Esophagus squamous epithelium (tissue), 5 donors: ENCODE data around the gene POMC. TPM values are rescaled to one million over a fixed set of nuclear protein-coding genes. Genes with fewer than 3 reads are reported as not detected.

Experiments
- DNase-seq: peaks from one replicate; lab custom pipeline; 2025; lab: John Stamatoyannopoulos, UW
- H3K27ac ChIP-seq, 4 donors: fragments of 200-600 bp; sonication (generic); one replicate each; pipeline ENCODE4 v1.5.1; 2016 to 2019; ENCODE audit warnings: mild to moderate bottlenecking in 1 of 4
- H3K27me3 ChIP-seq, 4 donors: fragments of 200-600 bp; sonication (generic); 1 replicate in 3 of 4; 2 replicates in 1 of 4; pipeline versions ENCODE4 v1.5.1 to v1.6.0; 2017 to 2021; ENCODE audit warnings: antibody characterized with exemption in 1 of 4
- H3K36me3 ChIP-seq, 3 donors: fragments of 200-600 bp; sonication (generic); one replicate each; pipeline ENCODE4 v1.5.1; 2016 to 2019
- H3K4me1 ChIP-seq, 3 donors: fragments of 200-600 bp; sonication (generic); one replicate each; pipeline ENCODE4 v1.5.1; 2017 to 2019
- H3K4me3 ChIP-seq, 4 donors: fragments of 200-600 bp; sonication (generic); 1 replicate in 3 of 4; 2 replicates in 1 of 4; pipeline ENCODE4 v1.5.1; 2016 to 2019; ENCODE audit warnings: mild to moderate bottlenecking in 2 of 4, moderate library complexity in 1 of 4
- H3K9me3 ChIP-seq, 3 donors: fragments of 200-600 bp; sonication (generic); one replicate each; pipeline ENCODE4 v1.5.1; 2016 to 2019
- POLR2A ChIP-seq, 4 donors: fragments of 450-650 bp; IDR thresholded peaks; one replicate each; pipeline ENCODE4 v1.6.1; 2017; ENCODE audit warnings: antibody characterized with exemption in 4 of 4, mild to moderate bottlenecking in 4 of 4, moderate library complexity in 3 of 4
- WGBS, 2 donors: methylation state at CpG; one replicate each; pipeline ENCODE4 v1.1.5; 2018; 5-methylcytosine and 5-hydroxymethylcytosine counted together
- intact Hi-C: fragments of 100-400 bp; cut with DNase I; formaldehyde crosslinking; loops from one replicate; pipeline ENCODE4 v1.15.0; 2022
- total RNA-seq, 4 donors: library from RNA; depleted of rRNA; stranded (reverse); fragments of >200 nt; gene quantifications; one replicate each; pipeline ENCODE4 v1.1.0, GENCODE V29; 2016
- TF ChIP-seq, protein P1 (sequence below), 6 experiments: fragments of 450-650 bp in 4 of 6; fragments of 200-600 bp in 2 of 6; sonication (generic) in 2 of 6; IDR thresholded peaks; one replicate each; pipeline ENCODE4 v1.5.1; 2016 to 2019; ENCODE audit warnings: antibody characterized with exemption in 6 of 6, mild to moderate bottlenecking in 4 of 6, moderate library complexity in 4 of 6
- donor health status: DM: yes; HTN: yes; CAD: no.

POMC gene
- total RNA-seq, 4 donors from 2014 or later: 3.1 to 6.1 (median 3.4) TPM; not detected in 1

DNA sequence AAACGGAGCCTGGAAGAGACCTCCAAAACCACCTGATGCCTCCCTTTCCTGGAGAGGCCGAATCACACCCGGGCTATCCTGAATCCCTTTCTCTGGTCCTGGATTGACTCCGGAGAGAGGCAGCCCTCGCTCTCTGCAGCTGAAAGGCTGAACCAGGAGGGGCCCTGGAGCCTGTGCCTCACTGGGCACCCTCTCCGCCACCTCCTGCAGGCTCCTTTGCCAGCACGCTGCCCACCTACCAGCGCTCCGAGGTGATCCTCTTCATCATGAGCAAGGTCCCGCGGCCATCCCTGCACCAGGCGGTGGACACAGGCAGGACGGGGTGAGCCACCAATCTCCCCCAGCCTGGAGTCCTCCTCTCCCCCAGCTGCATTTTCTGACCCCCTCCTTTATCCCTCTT is 35.7 kb downstream of the POMC start:
- Histone ChIP-seq H3K27me3 (peaks cover 0 to 61% (median 3%) of the 10 kb centered on the region in 4 donors), H3K4me1 (peaks cover 2 to 24% (median 5%) of the 10 kb centered on the region in 3 donors), H3K36me3 (no peaks in the 10 kb centered on the region), H3K9me3 (no peaks in the 10 kb centered on the region), H3K27ac (no peak overlapping the region), H3K4me3 (no peak overlapping the region)
- TF ChIP-seq, protein P1, sequence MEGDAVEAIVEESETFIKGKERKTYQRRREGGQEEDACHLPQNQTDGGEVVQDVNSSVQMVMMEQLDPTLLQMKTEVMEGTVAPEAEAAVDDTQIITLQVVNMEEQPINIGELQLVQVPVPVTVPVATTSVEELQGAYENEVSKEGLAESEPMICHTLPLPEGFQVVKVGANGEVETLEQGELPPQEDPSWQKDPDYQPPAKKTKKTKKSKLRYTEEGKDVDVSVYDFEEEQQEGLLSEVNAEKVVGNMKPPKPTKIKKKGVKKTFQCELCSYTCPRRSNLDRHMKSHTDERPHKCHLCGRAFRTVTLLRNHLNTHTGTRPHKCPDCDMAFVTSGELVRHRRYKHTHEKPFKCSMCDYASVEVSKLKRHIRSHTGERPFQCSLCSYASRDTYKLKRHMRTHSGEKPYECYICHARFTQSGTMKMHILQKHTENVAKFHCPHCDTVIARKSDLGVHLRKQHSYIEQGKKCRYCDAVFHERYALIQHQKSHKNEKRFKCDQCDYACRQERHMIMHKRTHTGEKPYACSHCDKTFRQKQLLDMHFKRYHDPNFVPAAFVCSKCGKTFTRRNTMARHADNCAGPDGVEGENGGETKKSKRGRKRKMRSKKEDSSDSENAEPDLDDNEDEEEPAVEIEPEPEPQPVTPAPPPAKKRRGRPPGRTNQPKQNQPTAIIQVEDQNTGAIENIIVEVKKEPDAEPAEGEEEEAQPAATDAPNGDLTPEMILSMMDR (IDR thresholded peaks at IDR 0.05): no peak
- no peak for TF ChIP-seq POLR2A (IDR thresholded peaks at IDR 0.05)
- intact Hi-C loops: no loop called here
- no peak for DNase-seq
- WGBS, 2 donors: 86 to 93% methylated on average over 10 to 12 of the region's 13 CpGs

DNA sequence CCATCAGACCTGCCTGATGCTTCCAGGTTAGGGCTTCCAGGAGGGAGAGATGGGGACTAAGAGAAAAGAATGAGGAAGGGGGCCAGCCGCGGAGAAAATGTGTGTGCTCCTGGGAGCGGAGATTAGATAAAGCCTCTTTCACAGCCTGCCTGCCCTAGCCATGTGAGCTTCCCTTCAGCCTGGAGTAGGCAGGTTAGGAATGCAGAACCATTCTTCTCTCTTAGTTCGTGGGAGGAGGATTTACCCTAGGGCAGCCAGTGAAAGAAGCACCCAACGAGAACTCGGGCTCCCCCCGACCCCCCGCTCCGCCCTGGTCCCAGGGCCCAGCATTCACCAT is 36.1 kb downstream of the POMC start:
- intact Hi-C loops: no loop called here
- peak overlapping the region in 3 of 4 donors; percentile 27 to 56 (median 35) for H3K4me3 ChIP-seq
- H3K36me3 ChIP-seq: no peaks in the 10 kb centered on the region
- no peaks in the 10 kb centered on the region for H3K9me3 ChIP-seq
- TF ChIP-seq POLR2A (IDR thresholded peaks at IDR 0.05): no peak
- H3K27ac ChIP-seq: no peak overlapping the region
- H3K4me1 ChIP-seq: peaks cover 2 to 27% (median 5%) of the 10 kb centered on the region in 3 donors
- DNase-seq: no peak
- WGBS, 2 donors: 25 to 40% methylated on average over 5 to 8 of the region's 9 CpGs
- H3K27me3 ChIP-seq: peaks cover 0 to 61% (median 3%) of the 10 kb centered on the region in 4 donors

DNA sequence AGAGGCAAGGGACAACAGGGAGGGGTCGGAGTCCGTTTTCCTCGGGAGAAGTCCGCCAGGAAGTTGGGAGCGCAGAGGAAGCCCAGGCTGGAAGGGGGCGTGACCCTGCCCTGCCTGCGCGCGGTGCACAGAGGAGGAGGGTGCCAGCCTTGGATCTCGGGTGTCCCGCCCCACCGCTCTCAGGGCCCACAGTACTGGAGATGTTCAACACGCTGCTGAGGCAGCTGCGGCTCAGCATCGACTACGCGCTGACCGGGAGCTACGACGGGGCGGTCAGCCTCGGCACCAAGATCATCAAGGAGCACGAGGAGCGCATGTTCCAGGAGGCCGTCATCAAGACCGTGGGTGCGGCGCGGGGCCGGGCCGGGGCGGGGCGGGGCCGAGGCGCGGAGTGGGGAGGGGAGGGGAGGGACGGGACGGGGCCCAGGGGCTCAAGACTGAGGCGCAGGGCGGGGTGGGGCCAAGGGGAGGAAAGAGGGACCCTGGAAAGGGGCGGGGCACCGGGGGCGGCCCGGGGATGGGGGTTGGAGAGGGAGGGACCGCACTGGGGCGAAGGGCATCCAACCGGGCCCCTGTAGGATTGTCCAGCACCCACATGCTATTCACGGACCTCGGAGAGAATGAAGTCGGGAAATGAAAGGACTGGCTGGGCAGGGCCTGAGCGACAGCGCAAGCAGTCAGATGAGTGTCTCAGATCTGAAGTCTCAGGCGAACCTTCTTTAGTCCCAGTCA is 36.6 kb downstream of the POMC start:
- 16 to 39% methylated on average over 7 to 8 of the region's 53 CpGs for WGBS, 2 donors
- intact Hi-C loops: no loop called here
- H3K27ac ChIP-seq: no peak overlapping the region
- peak overlapping the region; percentile 0 to 56 (median 31) for H3K4me3 ChIP-seq
- no peak for DNase-seq
- H3K4me1 ChIP-seq: peaks cover 2 to 27% (median 5%) of the 10 kb centered on the region in 3 donors
- H3K27me3 ChIP-seq: peaks cover 0 to 61% (median 3%) of the 10 kb centered on the region in 4 donors
- no peaks in the 10 kb centered on the region for H3K36me3 ChIP-seq
- TF ChIP-seq, protein P1 (IDR thresholded peaks at IDR 0.05): no peak
- TF ChIP-seq POLR2A (IDR thresholded peaks at IDR 0.05): no peak
- H3K9me3 ChIP-seq: no peaks in the 10 kb centered on the region

DNA sequence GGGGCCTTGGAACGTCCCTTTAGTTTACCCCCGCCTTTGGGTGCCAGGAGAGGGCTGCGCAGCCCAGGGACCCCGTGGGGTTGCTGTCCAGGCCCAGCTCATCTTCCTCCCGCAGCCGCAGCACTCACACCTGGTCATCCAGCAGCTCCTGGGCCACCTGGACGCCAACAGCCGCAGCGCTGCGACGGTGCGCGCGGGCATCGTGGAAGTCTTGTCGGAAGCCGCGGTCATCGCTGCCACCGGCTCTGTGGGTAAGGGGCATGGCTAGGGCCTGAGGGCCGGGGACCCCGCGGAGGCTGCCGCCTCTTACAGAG is 37.2 kb downstream of the POMC start:
- H3K36me3 ChIP-seq: no peaks in the 10 kb centered on the region
- H3K4me1 ChIP-seq: peaks cover 2 to 27% (median 5%) of the 10 kb centered on the region in 3 donors
- intact Hi-C loops: no loop called here
- no peak for DNase-seq
- 45 to 67% methylated on average over 6 to 8 of the region's 24 CpGs for WGBS, 2 donors
- H3K4me3 ChIP-seq: peak overlapping the region in 3 of 4 donors; percentile 27 to 56 (median 35)
- TF ChIP-seq, protein P1 (IDR thresholded peaks at IDR 0.05): no peak
- no peak for TF ChIP-seq POLR2A (IDR thresholded peaks at IDR 0.05)
- H3K27me3 ChIP-seq: peaks cover 0 to 58% (median 3%) of the 10 kb centered on the region in 4 donors
- no peaks in the 10 kb centered on the region for H3K9me3 ChIP-seq
- H3K27ac ChIP-seq: no peak overlapping the region

DNA sequence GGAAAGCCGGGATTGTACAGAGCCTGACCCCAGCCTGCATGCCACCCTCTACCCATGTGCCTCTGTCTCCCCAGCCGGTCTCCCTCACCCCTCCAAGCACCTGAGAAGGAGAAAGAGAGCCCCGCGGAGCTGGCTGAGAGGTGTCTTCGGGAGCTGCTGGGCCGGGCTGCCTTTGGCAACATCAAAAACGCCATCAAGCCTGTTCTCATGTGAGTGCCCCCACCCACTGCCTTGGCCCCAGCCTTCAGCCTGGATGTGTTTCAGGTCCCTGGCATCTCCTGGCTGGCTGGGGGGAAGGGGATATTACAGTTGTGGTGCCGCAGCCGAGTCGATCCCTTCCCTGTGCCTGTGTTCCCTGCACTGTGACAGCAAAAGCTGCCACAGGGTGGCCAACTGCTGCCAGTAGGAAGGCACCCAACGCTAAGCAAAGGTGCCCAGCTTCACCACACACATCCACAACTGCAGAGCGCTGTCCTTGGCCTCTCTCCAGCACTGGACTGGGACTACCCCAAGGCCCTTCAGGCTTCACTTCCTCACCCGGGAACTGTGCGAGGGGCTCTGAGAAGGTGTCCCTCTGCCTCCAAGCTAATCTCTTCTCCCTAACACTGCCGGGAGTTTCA is 38.4 kb downstream of the POMC start:
- H3K27ac ChIP-seq: no peak overlapping the region
- peaks cover 2 to 27% (median 5%) of the 10 kb centered on the region in 3 donors for H3K4me1 ChIP-seq
- no peaks in the 10 kb centered on the region for H3K9me3 ChIP-seq
- H3K4me3 ChIP-seq: no peak overlapping the region
- intact Hi-C loops: loop anchor here (5.0 to 10.0 kb wide), 2 partner anchors 153 to 725 kb away; no protein-coding TSS in a partner anchor
- 88 to 92% methylated on average over 5 to 9 of the region's 15 CpGs for WGBS, 2 donors
- no peak for DNase-seq
- no peaks in the 10 kb centered on the region for H3K36me3 ChIP-seq
- H3K27me3 ChIP-seq: peaks cover 0 to 47% (median 3%) of the 10 kb centered on the region in 4 donors
- TF ChIP-seq, protein P1 (IDR thresholded peaks at IDR 0.05): no peak
- TF ChIP-seq POLR2A (IDR thresholded peaks at IDR 0.05): no peak
